ENCODE measurements around the gene SHOX. TPM values are rescaled to one million over a fixed set of nuclear protein-coding genes. Genes with fewer than 3 reads are reported as not detected.
A peak's percentile ranks its signal among the peaks of the same experiment; 100 is the strongest.

Gene SHOX
- total RNA-seq, 1 donor from 2014 or later = not detected

DNA sequence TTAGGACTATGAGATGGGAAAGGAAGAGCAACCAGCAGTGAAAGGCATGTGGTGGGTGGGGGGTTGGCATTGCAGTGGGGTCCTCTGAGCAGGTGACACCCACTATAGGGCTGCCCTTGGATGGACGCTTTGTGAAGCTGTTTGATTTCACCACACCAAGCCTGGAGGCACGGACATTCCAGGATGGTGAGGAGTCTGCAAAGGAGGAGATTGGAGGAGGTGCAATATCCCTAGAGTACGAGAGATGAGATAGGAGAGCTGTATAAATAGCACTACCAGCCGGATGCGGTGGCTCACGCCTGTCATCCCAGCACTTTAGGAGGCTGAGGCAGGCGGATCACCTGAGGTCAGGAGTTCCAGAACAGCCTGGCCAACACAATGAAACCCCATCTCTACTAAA is 42.3 kb downstream of the SHOX start:
- Mint-ChIP-seq H3K36me3 (no peaks in the 10 kb centered on the region), H3K9me3 (peaks cover 5% of the 10 kb centered on the region), H3K4me3 (no peak overlapping the region), H3K27me3 (peaks cover 26% of the 10 kb centered on the region), H3K4me1 (ENCODE audit: unreplicated experiment) (peaks cover 13% of the 10 kb centered on the region), H3K27ac (no peak overlapping the region)
- no peak for TF ChIP-seq CTCF (conservative IDR thresholded peaks at IDR 0.05)
- no peak for DNase-seq (ENCODE audit: extremely low spot score, unreplicated experiment)

GRCh38 chrX:675279-675954 is 44.8 kb downstream of the SHOX start:
- peak overlapping the region; percentile 50 for H3K27ac Mint-ChIP-seq

DNA sequence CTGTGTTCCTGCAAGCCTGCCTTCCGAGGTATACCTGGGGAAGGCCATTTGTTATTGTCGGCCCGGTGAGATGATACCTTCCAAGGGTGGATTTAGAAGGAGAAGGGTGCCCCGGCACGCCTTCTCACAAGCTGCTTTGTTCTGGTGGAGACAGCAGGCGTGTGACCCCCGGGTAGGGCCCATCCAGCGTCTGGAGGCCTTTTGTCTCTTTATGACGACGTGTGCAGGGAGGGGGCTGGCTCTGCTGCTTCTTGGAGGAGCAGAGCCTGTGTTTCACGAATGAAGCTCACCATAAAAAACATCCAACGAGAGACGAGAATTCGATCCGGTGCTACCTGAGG is 45.3 kb downstream of the SHOX start:
- Mint-ChIP-seq H3K9me3 (peaks cover 5% of the 10 kb centered on the region), H3K27ac (peak overlapping the region; percentile 50)

More at GRCh38 chrX:675279-675954, 44.8 kb downstream of the SHOX start:
- DNase-seq (ENCODE audit: extremely low spot score, unreplicated experiment) = no peak
- no peak for TF ChIP-seq CTCF (conservative IDR thresholded peaks at IDR 0.05)
- Mint-ChIP-seq H3K36me3 (no peaks in the 10 kb centered on the region), H3K4me1 (ENCODE audit: unreplicated experiment) (peaks cover 17% of the 10 kb centered on the region), H3K27me3 (peaks cover 37% of the 10 kb centered on the region), H3K4me3 (peak overlapping the region; percentile 45), H3K9me3 (peaks cover 5% of the 10 kb centered on the region)

DNA sequence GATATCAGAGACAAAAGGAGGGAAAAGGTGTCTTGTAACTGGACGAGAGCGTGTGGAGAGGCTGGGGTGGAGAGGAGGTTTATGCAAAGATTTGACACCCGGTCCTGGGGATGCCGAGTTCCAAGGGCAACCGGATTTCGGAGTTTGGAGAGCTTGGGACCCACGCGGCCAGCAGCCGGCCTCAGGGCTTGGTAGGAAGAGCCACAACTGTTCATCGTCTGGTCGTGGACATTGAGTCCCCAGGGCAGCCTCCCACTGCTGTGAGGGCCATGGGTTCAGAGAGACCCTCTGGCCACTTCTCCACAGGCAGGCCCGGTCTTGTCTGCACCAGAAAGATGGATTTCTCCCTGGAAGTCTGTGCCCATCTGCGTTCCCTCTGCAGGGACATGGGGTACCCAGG is 46.8 kb downstream of the SHOX start:
- H3K4me3 Mint-ChIP-seq = no peak overlapping the region
- H3K27me3 Mint-ChIP-seq = peaks cover 43% of the 10 kb centered on the region
- H3K4me1 Mint-ChIP-seq (ENCODE audit: unreplicated experiment) = peaks cover 12% of the 10 kb centered on the region
- DNase-seq (ENCODE audit: extremely low spot score, unreplicated experiment) = no peak
- H3K9me3 Mint-ChIP-seq = peaks cover 5% of the 10 kb centered on the region
- TF ChIP-seq CTCF (conservative IDR thresholded peaks at IDR 0.05) = no peak
- no peaks in the 10 kb centered on the region for H3K36me3 Mint-ChIP-seq
- H3K27ac Mint-ChIP-seq = no peak overlapping the region

More for the DNA sequence above, 45.3 kb downstream of the SHOX start:
- TF ChIP-seq CTCF (conservative IDR thresholded peaks at IDR 0.05) = no peak
- no peak for DNase-seq (ENCODE audit: extremely low spot score, unreplicated experiment)
- peaks cover 37% of the 10 kb centered on the region for H3K27me3 Mint-ChIP-seq
- H3K4me1 Mint-ChIP-seq (ENCODE audit: unreplicated experiment) = peaks cover 12% of the 10 kb centered on the region
- H3K36me3 Mint-ChIP-seq = no peaks in the 10 kb centered on the region
- peak overlapping the region; percentile 45 for H3K4me3 Mint-ChIP-seq

DNA sequence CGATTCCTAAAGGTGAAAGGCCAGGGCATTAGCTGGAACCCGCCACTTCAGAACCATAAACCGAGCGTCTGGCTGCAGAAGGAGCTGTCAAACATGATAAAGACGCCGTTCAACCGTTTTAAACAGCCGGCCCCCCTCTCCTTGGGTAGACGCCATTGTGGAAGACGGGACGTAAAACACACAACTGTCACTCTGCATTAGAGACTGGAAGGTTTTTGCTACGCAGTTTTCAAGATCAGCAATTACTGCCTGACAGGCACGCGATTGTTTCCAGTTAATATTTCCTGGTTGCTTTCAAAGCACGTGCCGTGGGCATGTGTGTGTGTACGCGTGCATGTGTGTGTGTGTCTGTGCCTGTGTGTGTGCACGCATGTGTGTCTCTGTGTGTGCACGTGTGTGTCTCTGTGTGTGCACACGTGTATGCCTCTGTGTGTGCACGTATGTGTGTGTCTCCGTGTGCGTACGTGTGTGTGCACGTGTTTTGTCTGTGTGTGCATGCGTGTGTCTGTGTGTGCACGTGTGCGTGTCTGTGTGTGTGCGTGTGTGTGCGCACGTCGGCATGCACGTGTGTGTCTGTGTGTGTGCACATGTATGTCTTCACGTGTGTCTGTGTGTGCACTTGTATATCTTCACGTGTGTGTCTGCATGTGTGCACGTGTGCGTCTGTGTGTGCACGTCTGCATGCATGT is 48.8 kb downstream of the SHOX start:
- Mint-ChIP-seq H3K9me3 (peaks cover 5% of the 10 kb centered on the region), H3K27me3 (peaks cover 41% of the 10 kb centered on the region), H3K4me1 (ENCODE audit: unreplicated experiment) (peaks cover 12% of the 10 kb centered on the region), H3K27ac (no peak overlapping the region), H3K4me3 (no peak overlapping the region), H3K36me3 (no peaks in the 10 kb centered on the region)
- DNase-seq (ENCODE audit: extremely low spot score, unreplicated experiment) = no peak
- no peak for TF ChIP-seq CTCF (conservative IDR thresholded peaks at IDR 0.05)
